DOHH2 (cell line): ENCODE measurements around the gene MED26.

Experiments
- CTCF ChIP-seq: fragments of 200-600 bp; sonication (generic); IDR thresholded peaks from one replicate; pipeline ENCODE4 v1.5.1; 2014; ENCODE audit warnings: antibody characterized with exemption, mild to moderate bottlenecking, low read depth, low read length; ENCODE audit not compliant: poor library complexity, severe bottlenecking
- EZH2phosphoT487 ChIP-seq: fragments of 200-600 bp; sonication (generic); IDR thresholded peaks from 2 replicates; pipeline ENCODE4 v1.6.1; 2017; ENCODE audit warnings: borderline replicate concordance, mild to moderate bottlenecking, antibody characterized with exemption, low read length, moderate library complexity, mixed read lengths

DNA sequence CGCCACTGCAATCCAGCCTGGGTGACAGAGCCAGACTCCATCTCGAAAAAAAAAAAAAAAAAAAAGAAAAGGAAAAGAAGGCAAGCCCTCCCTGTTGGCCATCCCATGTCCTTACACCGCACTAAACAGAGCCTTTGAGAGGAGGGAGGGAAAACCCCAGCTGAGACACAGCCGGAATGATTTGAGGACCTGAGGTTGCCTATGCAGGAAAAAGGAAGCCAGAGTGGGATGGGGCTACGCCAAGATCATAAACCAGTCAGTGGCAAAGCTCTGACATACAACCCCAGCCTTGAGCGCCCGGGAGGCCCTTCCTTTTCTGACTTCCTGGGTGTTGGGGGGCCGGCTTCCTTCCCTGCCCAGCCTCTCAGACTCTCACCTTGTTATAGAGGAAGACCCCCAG lies 73.2 kb downstream of the MED26 start:
- TF ChIP-seq CTCF (no peak), EZH2phosphoT487 (no peak)
